Caki2 (cell line): ENCODE data around the gene VSTM2B. TPM values are rescaled to one million over a fixed set of nuclear protein-coding genes. Genes with fewer than 3 reads are reported as not detected.
"Not testable (repeated sequence)": the region's sequence is repeated elsewhere in the genome, so short reads cannot be mapped to it uniquely, and the experiment has no call there.

ENCODE experiments used
- DNase-seq: peaks from one replicate; pipeline ENCODE4 v3.0.0-alpha.2; 2015; ENCODE audit warnings: low read depth
- in situ Hi-C: cut with HindIII; loops from 2 replicates; pipeline ENCODE4 v1.10.0; 2016; ENCODE audit warnings: low sequenced_read_pairs, low pct_unique_long_range_greater_than_20kb, mixed read lengths
- total RNA-seq: library from RNA; depleted of rRNA; stranded (reverse); fragments of >200 nt; shearing (Covaris generic); gene quantifications from 2 replicates; pipeline ENCODE4 v1.2.3, GENCODE V29; 2014; ENCODE audit warnings: low replicate concordance

The VSTM2B gene
- total RNA-seq, 1 experiment from 2014 or later: not detected

GRCh38 chr19:29537601-29538000, 11.8 kb downstream of the VSTM2B start:
- in situ Hi-C loops: no loop called here

GRCh38 chr19:29538146-29538545, 12.4 kb downstream of the VSTM2B start:
- in situ Hi-C loops: no loop called here
- no peak for DNase-seq

More at GRCh38 chr19:29537601-29538000, 11.8 kb downstream of the VSTM2B start:
- no peak for DNase-seq

- no peak for DNase-seq
- in situ Hi-C loops: no loop called here
Observed at GRCh38 chr19:29538651-29539050, 12.9 kb downstream of the VSTM2B start.

DNA sequence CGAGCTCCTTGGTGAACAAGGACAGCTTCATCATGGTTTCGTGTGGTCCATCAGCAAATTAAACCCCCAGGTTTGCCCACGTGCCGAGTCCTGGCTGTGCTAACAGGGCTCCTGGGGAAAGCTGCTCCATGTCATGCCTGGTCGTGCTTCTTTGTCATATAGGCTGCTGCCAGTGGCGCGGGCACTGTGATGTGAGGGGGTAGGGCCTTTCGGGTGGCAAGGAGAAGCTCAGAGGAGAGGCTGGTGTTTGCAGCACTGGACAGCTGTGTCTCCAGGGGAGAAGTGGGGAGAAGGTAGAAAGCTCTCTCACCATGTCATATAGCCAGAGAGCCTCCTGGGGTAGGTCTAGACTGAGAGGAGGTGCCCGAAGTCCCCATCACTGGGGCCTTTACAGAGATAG, 13.3 kb downstream of the VSTM2B start:
- DNase-seq: no peak
- in situ Hi-C loops: no loop called here

DNA sequence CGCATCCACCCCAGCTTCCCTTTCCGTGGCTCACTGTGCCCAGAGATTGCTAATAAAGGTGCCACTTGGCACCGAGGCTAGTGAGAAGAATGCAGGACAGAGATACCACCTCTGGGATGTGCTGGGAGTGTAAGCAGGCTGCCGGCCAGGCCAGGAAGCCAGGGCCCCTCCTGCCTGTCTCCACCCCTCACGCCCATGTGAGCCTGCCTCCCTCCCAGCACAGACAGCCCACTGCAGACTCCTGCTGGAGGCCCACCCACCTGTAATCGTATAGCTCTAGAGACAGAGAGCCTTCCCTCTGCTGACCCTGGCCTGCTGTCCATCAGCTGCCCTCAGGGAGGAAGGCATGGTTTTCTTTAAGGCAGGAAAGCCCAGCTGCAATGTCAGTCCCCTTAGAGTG, 13.9 kb downstream of the VSTM2B start:
- in situ Hi-C loops: no loop called here
- no peak for DNase-seq

DNA sequence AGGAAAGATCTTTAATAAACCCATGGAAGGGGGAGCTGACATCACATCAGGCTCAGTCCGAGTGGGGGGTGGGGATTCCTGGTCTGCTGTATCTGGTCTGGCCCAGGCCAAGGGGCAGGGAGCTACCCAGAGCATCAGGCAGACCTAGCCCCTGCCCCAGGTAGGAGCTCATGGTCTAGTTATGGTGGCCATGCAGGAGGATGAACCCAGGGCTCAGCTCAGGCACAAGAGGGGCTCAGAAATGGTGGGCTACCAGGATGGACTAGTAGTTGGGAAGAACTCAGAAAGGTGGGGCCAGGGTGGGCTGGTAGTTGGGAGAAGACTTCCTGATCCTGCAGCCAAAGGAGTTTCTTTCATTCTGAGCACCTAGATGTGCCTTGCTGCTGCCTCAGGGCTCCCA, 14.3 kb downstream of the VSTM2B start:
- in situ Hi-C loops: no loop called here

GRCh38 chr19:29541473-29542253, 15.9 kb downstream of the VSTM2B start:
- in situ Hi-C loops: no loop called here
- no peak for DNase-seq

More for the DNA sequence above, 14.3 kb downstream of the VSTM2B start:
- no peak for DNase-seq

DNA sequence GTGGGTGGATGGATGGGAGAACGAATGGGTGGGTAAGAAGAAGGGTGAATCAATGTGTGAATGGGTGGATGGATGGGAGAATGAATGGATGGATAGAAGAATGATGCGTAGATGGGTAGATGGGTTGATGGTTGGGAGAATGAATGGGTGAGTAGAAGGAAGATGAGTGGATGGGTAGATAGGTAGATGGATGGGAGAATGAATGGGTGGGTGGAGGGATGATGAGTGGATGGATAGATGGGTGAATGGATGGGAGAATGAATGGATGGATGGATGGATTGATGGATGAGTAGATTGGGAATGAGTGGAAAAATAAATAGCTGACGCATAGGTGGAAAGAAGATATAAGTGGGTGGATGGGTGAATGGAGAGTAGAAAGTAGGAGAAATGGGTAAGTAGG, 16.5 kb downstream of the VSTM2B start:
- no peak for DNase-seq
- in situ Hi-C loops: no loop called here

DNA sequence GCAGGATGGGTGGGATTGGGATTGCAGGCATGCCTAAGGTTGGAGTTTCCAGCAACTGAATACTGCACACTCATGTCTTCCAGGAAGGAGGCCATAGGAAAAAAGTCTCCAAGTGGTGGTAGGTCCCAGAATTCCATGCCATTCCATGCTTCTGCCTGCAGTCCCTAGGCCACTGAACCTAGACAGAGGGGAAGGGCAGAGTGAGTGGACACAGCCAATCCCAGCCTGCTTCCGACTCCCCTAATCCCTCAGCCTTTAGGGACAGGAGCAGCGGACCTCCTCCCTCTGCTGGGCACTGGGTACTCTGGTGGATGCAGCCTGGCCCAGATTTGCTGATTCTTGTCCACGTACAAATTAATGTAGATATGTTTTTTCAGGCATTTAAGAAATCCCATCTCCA, 17.0 kb downstream of the VSTM2B start:
- in situ Hi-C loops: no loop called here
- no peak for DNase-seq

DNA sequence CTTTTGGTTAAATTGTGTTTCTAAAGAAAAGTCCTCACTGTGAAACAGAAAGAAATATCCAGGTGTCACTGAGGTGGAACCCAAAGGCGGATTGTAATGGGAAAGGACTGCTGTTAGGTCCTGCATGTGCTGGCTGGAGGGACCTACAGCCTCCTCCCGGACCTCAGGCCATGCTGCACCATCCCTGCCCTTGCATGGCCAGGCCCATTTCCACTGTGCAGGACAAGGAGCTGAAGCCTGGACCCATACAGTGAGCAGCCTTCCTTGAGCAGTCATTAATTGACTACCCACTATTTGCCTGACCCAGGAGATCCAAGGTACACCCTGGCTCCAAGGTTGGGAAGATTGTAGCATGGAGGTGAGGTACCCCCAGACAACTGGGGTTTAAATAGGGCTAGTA, 17.6 kb downstream of the VSTM2B start:
- in situ Hi-C loops: no loop called here
- no peak for DNase-seq

GRCh38 chr19:29544656-29545360, 19.0 kb downstream of the VSTM2B start:
- in situ Hi-C loops: no loop called here
- DNase-seq: no peak

DNA sequence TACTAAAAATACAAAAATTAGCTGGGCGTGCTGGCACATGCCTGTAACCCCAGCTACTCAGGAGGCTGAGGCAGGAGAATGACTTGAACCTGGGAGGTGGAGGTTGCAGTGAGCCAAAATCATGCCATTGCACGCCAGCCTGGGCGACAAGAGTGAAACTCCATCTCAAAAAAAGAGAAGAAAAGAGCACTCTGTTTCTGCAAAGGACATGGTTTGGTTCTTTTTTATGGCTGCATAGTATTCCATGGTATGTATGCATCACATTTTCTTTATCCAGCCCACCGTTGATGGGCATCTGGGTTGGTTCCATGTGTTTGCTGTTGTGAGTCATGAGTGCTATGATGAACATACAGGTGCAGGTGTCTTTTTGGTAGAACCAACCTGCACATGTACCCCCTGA, 19.7 kb downstream of the VSTM2B start:
- in situ Hi-C loops, DNase-seq: not testable (repeated sequence)

DNA sequence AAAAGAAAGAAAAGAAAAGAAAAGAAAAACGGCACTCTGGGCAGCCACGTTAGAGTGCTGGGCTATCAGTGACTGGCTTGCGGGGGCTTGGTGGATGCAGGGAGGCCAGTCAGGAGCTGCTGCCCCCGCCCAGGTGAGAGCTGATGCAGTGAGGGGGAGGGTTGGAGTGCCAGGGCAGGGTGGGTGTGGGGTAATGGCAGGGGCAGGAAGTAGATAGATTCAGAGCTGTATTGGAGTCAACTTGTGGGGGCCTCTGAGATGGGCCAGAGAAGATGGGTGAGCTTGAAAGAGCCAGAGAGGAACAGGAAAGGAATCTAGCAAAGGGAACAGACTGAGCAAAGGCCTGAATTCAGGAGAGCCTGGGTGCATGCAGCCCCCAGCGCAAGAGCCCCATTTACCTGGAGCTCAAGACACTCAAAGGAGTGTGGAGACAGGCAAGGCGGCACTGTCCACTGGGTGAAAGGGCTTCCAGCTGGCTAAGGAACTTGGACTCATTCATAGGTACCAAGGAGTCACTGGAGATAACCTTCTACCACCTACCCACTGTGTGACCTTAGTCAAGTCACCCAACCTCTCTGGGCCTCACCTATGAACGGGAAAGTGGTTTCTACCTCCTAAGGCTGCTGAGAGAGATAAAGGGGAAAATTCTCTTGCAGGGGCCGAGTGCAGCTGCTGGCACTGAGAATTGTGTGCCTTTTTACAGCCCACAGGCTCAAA, 20.2 kb downstream of the VSTM2B start:
- in situ Hi-C loops: no loop called here
- DNase-seq: no peak

DNA sequence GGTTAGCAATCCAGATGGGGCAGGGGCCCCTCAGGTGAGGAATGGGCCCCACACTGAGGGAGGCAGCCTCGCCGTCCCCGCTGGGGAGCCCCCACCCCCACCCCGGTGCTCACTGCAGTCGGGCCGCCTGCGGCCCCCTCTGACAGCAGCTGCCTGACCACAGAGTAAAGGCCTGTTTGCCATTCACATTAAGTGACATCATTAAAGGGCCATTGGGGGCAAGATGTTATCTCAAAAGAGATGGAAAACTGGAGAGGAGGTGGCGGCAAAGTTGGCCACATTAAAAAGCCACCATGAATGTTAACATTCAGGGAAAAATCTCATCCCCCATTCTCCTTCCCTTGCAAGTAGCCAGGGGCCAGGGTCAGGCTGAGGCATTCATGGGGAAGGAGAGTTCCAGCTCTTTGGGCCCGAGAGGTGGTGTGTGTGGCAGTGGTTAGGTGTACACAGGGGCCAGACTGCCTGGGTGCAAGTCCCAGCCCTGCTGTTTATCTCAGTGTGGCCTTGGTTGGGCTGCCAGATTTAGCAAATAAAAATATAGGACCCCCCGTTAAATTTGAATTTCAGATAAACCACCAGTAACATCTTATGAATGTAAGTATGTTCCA, 20.9 kb downstream of the VSTM2B start:
- DNase-seq: no peak
- in situ Hi-C loops: no loop called here

DNA sequence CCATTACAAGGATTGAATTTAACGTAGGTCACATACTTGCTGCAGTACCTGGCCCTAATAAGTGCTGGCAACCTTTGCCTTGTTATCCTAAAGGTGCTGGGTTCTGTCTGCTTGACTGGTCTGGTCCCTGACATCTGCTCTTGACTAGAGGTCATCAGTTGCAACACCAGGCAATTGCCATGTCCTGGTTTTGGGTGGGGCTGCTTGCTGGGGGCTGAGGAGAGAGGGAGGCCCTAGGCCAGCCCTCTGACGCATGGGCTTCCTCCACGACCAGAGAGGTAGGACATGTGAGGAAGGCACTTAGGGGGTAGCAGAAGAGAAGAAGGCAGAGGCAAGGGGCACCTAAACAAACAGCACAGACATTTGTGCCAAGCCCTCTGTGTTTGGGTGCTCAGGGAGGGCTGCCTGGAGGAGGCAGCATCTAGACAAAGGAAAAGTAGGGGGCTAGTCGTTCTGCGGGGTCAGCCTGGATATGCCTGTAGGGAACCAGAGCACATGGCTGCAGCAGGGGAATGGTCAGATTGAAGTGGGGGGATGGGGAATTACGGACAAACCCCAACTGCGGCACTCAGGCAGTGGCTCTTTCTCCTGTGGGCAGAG, 21.7 kb downstream of the VSTM2B start:
- DNase-seq: no peak
- in situ Hi-C loops: no loop called here

- DNase-seq: no peak
- in situ Hi-C loops: no loop called here
Observed at GRCh38 chr19:29547981-29548380, 22.2 kb downstream of the VSTM2B start.

DNA sequence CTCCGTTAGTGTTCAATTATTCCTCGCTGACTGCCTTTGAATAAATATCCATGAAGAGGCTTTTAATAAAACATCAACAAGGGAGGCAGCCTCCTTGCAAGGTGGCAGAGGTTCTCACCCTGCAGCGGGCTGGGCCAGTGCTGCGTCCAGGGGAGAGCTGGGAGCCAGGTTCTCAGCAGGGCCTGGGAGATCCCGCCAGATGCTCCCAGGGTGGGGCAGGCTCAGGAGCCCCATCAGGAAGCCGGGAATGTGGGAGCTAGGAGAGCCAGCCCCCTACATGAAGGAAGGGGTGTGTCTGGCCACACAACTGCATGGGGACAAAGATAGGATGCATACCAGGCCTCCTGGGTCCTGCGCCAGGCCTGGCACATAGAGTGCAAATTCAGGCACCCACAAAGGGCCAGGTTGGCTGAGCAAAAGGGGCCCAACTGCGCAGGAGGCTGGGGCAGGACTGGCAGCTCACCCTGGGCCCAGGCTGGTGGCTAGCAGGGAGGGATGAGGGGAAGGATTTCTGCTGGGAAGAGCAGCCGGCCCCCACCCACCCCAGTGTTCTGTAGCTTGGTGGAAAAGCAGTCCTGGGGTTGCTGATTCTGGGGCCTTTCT, 22.8 kb downstream of the VSTM2B start:
- no peak for DNase-seq
- in situ Hi-C loops: no loop called here
